Measurements from ENCODE around the gene APOH.

The APOH gene

GRCh38 chr17:66235377-66235994 lies 6.3 kb upstream of the APOH start:
- FAIRE-seq, result no peak
- DNase-seq (ENCODE audit: insufficient read length, low spot score), result no peak
- TF ChIP-seq CTCF (IDR thresholded peaks at IDR 0.05; ENCODE audit: insufficient read depth, missing control alignments), result no peak

GRCh38 chr17:66234611-66235010 lies 5.4 kb upstream of the APOH start:
- FAIRE-seq, result no peak

GRCh38 chr17:66233023-66233753 lies 4.0 kb upstream of the APOH start:
- FAIRE-seq, result no peak
- no peak for DNase-seq (ENCODE audit: insufficient read length, low spot score)
- no peak for TF ChIP-seq CTCF (IDR thresholded peaks at IDR 0.05; ENCODE audit: insufficient read depth, missing control alignments)

More at GRCh38 chr17:66234611-66235010, 5.4 kb upstream of the APOH start:
- no peak for TF ChIP-seq CTCF (IDR thresholded peaks at IDR 0.05; ENCODE audit: insufficient read depth, missing control alignments)
- no peak for DNase-seq (ENCODE audit: insufficient read length, low spot score)

GRCh38 chr17:66230922-66231591 lies 1.8 kb upstream of the APOH start:
- no peak for FAIRE-seq
- no peak for TF ChIP-seq CTCF (IDR thresholded peaks at IDR 0.05; ENCODE audit: insufficient read depth, missing control alignments)
- DNase-seq (ENCODE audit: insufficient read length, low spot score), result no peak

- FAIRE-seq (no peak), DNase-seq (ENCODE audit: insufficient read length, low spot score) (no peak)
- TF ChIP-seq CTCF (IDR thresholded peaks at IDR 0.05; ENCODE audit: insufficient read depth, missing control alignments), result no peak
Measured at GRCh38 chr17:66229783-66230538, 746 bp upstream of the APOH start.

GRCh38 chr17:66227212-66228045 lies 1.8 kb downstream of the APOH start:
- FAIRE-seq (no peak), DNase-seq (ENCODE audit: insufficient read length, low spot score) (no peak)
- no peak for TF ChIP-seq CTCF (IDR thresholded peaks at IDR 0.05; ENCODE audit: insufficient read depth, missing control alignments)
